WERI-Rb-1 (cell line): ENCODE data around the gene CPPED1.

Experiments
- DNase-seq: peaks from one replicate; pipeline ENCODE4 v3.0.0-alpha.2; 2020
- H3K27ac ChIP-seq: fragments of 250-450 bp; sonication (Bioruptor Pico); 2 replicates; pipeline ENCODE4 v1.5.1; 2020; ENCODE audit warnings: mild to moderate bottlenecking, moderate library complexity
- H3K27me3 ChIP-seq: fragments of 250-450 bp; sonication (Bioruptor Pico); 2 replicates; pipeline ENCODE4 v1.5.1; 2021; ENCODE audit warnings: mild to moderate bottlenecking, low read depth, moderate library complexity; ENCODE audit not compliant: insufficient read depth, severe bottlenecking
- H3K36me3 ChIP-seq: fragments of 250-450 bp; sonication (Bioruptor Pico); 2 replicates; pipeline ENCODE4 v1.5.1; 2020; ENCODE audit warnings: mild to moderate bottlenecking, moderate library complexity
- H3K4me3 ChIP-seq: 2 replicates; pipeline ENCODE4 v1.5.1; 2011; ENCODE audit warnings: low read depth, mild to moderate bottlenecking, control low read depth, low read length
- H3K9me3 ChIP-seq: fragments of 250-450 bp; sonication (Bioruptor Pico); 2 replicates; pipeline ENCODE4 v1.5.1; 2021; ENCODE audit warnings: mild to moderate bottlenecking, moderate library complexity; ENCODE audit not compliant: severe bottlenecking
- TF ChIP-seq, protein P1 (sequence below): IDR thresholded peaks from 2 replicates; pipeline ENCODE4 v1.5.1; 2011; ENCODE audit warnings: low read depth, mild to moderate bottlenecking, control low read depth, inconsistent platforms, low read length

The CPPED1 gene

DNA sequence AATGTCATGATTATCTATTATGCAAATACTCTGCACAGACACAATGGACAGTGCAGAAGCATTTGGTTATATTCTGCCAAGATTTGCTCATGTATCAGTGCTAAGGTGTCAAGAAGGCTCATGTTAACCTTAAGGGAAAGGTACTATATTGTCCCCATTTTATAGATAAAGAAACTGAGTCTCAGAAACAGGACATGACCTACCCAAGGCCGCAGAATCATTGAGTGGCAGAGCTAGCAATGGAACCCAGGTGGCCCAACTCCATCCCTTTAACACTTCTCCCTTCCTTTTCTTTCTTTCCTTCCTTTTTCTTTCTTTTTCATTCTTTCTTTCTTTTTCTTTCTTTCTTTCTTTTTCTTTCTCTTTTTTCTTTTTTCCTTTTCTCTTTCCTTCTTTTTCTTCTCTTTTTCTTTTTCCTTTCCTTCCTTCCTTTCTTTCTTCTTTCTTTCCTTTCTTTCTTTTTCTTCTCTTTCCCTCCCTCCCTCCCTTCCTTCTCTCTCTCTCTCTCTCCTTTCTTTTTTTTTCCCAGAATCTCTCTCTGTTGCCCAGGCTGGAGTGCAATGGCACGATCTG is 149.8 kb downstream of the CPPED1 start:
- Histone ChIP-seq H3K4me3 (no peak overlapping the region), H3K36me3 (no peaks in the 10 kb centered on the region), H3K27ac (no peak overlapping the region), H3K9me3 (peaks cover 3% of the 10 kb centered on the region), H3K27me3 (no peaks in the 10 kb centered on the region)
- DNase-seq, result no peak
- TF ChIP-seq, protein P1, sequence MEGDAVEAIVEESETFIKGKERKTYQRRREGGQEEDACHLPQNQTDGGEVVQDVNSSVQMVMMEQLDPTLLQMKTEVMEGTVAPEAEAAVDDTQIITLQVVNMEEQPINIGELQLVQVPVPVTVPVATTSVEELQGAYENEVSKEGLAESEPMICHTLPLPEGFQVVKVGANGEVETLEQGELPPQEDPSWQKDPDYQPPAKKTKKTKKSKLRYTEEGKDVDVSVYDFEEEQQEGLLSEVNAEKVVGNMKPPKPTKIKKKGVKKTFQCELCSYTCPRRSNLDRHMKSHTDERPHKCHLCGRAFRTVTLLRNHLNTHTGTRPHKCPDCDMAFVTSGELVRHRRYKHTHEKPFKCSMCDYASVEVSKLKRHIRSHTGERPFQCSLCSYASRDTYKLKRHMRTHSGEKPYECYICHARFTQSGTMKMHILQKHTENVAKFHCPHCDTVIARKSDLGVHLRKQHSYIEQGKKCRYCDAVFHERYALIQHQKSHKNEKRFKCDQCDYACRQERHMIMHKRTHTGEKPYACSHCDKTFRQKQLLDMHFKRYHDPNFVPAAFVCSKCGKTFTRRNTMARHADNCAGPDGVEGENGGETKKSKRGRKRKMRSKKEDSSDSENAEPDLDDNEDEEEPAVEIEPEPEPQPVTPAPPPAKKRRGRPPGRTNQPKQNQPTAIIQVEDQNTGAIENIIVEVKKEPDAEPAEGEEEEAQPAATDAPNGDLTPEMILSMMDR, result no peak

DNA sequence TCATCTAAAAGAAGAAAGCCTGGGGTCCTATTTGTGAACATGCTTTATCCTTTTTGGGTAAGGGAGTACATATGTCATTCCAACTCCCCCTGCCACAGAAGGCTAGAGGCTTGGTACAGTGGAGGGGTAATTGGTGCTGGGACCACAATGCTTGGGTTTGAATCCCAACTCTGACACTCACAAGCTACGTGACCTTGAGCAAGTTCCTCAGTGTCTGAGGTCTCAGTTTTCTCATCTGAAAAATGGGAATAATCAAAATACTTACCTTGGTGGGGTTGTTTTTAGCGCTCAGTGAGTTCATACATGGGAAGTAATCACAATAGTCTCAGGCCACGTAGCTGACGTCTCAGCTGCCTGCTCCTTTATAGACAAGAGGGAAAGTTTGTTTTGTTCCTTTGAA is 150.8 kb downstream of the CPPED1 start:
- peaks cover 1% of the 10 kb centered on the region for H3K9me3 ChIP-seq
- no peaks in the 10 kb centered on the region for H3K27me3 ChIP-seq
- no peaks in the 10 kb centered on the region for H3K36me3 ChIP-seq
- TF ChIP-seq, protein P1, result no peak
- no peak for DNase-seq
- H3K27ac ChIP-seq, result no peak overlapping the region
- H3K4me3 ChIP-seq, result no peak overlapping the region

DNA sequence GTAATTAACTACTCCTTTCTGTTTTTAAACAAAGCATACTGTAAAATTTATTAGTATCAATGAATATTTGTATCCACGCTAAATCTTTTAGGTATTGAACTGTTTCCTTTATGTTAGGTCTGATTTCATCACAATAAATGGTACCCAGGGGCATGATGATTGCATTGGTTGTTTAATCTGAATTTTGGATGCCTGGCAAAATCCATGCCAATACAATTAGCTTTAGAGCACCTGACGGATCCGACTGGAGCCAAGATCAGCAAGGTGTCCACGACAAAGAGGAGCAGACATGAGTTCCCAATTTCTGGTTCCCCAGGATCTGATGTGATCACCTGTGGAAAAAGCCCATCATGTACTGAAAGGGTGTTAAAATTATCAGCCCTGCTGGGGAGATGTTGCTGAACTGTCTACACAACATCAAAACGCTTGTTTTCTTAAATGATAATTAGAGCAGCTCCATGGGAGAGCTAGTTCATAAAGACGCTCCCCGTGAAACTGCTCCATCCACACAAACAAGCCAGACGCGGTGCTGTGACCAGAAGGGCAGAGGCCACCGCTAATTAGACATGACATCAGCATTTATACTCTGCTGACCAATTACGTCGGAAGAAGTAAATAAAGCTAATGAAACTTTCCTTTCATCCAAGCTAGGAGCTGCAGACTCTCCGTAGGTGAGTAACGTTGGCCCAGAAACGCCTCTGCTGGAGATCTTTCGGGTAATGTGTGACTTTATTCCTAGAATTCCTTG is 151.7 kb downstream of the CPPED1 start:
- H3K27me3 ChIP-seq, result no peaks in the 10 kb centered on the region
- DNase-seq, result no peak
- no peaks in the 10 kb centered on the region for H3K36me3 ChIP-seq
- peaks cover 3% of the 10 kb centered on the region for H3K9me3 ChIP-seq
- H3K27ac ChIP-seq, result no peak overlapping the region
- H3K4me3 ChIP-seq, result no peak overlapping the region
- TF ChIP-seq, protein P1, result no peak

DNA sequence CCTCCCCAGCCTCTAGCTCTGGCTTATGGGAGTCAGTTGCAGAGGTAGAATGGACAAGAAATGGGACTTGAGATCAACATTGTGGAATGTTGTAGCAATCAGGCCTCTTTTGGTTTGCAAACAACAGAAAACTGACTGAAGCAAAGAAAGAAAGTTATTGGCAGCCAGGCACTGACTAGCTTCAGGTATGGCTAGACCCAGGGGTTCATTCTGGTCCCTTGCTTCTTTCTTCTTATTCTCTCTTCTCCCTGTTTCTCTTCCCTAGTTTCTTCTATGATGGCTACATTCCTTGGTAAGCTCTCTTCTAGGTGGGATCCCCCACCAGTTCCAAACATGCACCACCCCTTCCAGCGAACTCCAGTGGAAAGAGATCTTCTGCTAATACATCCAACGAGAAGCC is 154.3 kb downstream of the CPPED1 start:
- Histone ChIP-seq H3K4me3 (no peak overlapping the region), H3K27ac (no peak overlapping the region), H3K36me3 (no peaks in the 10 kb centered on the region), H3K9me3 (peaks cover 3% of the 10 kb centered on the region), H3K27me3 (no peaks in the 10 kb centered on the region)
- no peak for DNase-seq
- TF ChIP-seq, protein P1, result no peak

DNA sequence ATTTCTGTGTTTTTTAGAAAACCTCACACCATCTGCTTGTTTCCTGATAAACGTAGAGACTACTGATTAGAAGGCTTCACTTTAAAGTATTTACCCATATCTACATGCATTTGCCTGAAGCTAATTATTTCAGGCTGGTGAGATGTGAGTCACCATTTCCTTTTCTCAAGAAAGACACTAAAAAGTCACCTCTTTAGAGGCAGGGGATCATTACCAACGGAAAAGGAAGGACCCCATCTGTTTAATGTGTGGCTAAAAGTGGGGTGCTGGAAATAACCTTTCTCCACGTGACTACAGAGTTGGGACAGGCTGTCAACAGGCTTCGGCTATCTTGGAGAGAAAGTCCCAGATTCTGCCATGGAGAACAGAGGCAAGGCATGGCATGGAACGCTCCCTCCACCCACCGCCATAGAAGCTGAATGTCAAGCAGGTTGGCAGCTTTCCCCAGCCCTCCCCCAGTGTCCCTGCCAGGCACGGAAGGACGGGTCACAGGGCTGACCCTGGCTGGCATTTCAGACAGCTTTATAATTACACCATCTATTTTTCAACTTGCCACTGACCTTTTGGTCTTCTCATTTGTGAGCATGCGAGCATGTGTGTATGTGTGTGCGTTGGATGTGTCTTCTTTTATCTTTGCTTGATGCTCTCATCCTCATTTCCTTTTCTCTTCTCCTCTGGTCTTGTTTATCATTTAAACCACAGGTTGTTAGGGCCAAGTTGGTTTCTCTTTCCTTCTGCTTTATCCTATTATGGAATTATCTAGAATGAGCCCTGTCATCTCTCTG is 157.0 kb downstream of the CPPED1 start:
- H3K27me3 ChIP-seq, result no peaks in the 10 kb centered on the region
- DNase-seq, result no peak
- TF ChIP-seq, protein P1, result no peak
- no peak overlapping the region for H3K27ac ChIP-seq
- H3K9me3 ChIP-seq, result peaks cover 6% of the 10 kb centered on the region
- no peaks in the 10 kb centered on the region for H3K36me3 ChIP-seq
- H3K4me3 ChIP-seq, result no peak overlapping the region
